AG04450 (cell line): ENCODE measurements around the gene MCC. TPM values are rescaled to one million over a fixed set of nuclear protein-coding genes. Genes with fewer than 3 reads are reported as not detected.

Experiments
- CTCF ChIA-PET: fragments of 300-600, 350-600 bp; formaldehyde crosslinking; extraction: SDS; loops from one replicate; lab custom pipeline; 2022; ENCODE audit warnings: antibody characterized with exemption, inconsistent platforms; lab: Charles Lee
- POLR2A ChIA-PET: fragments of 350-600 bp; formaldehyde crosslinking; extraction: SDS; loops from one replicate; lab custom pipeline; 2021; ENCODE audit warnings: antibody characterized with exemption, inconsistent platforms; lab: Yijun Ruan, JAX
- DNase-seq: peaks from one replicate; pipeline ENCODE4 v3.0.0-alpha.2; 2011; ENCODE audit warnings: low read depth, low spot score
- H3K27ac ChIP-seq: one replicate; pipeline ENCODE4 v1.5.1; 2012; ENCODE audit warnings: low read depth, low read length, control low read depth
- H3K27me3 ChIP-seq: one replicate; pipeline ENCODE4 v1.6.0; 2012; ENCODE audit warnings: low read length; ENCODE audit not compliant: control insufficient read depth, insufficient read depth
- H3K4me3 ChIP-seq: 2 replicates; pipeline ENCODE4 v1.5.1; 2011; ENCODE audit warnings: mild to moderate bottlenecking, low read depth, low read length, control low read depth
- H3K9me3 ChIP-seq: 2 replicates; pipeline ENCODE4 v1.5.1; 2012; ENCODE audit warnings: low read length; ENCODE audit not compliant: control insufficient read depth, insufficient read depth
- polyA plus RNA-seq: library from polyadenylated mRNA; depleted of rRNA; stranded (reverse); fragments of >200 nt; gene quantifications from 2 replicates; pipeline ENCODE4 v1.2.3, GENCODE V29; 2011
- TF ChIP-seq, protein P1 (sequence below): IDR thresholded peaks from 2 replicates; pipeline ENCODE4 v1.5.1; 2011; ENCODE audit warnings: low read depth, low read length, control low read depth, inconsistent platforms

MCC gene
- polyA plus RNA-seq, 1 experiment, result 17.5 TPM

DNA sequence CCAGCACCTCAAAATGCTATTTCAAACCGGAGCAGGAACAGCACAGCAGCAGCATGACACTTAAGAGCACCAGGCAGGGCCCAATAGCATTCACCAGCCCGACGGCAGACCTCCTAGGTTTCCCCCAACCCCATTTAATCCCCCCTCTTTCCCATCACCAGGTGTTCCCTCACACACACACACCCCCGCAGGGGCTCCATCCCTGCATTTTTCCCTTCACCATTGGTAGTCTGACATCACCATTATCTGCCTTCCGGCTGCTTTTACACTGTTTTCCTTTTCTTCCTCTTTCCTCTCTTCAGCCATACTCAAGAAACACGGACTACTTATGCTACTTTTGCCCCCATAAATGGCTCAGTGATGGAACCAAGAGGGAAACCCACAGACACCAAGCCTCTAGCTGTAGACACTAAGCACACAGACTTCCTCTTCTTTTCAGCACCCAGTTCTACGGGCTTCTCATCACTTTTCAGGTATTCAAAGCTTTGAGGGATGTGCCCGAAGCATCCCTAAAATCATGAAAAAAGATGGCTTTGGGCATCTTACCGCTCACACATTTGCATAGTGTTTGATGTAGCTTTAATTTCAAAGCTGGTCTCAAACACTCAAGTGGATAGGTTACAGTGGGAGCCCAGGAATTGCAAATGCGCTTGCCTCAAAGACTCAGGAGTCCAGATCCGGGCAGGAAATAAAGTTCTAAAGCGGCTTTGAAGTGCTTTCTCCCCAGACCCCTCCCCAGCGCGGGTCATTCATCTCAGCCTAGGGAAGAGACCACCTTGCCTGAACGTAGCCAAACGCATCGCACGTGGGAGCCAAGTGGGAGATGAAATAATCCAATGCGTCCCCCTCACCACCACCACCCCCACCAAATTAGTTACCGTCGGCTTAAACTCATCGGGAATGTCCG, 194.9 kb downstream of the MCC start:
- no peaks in the 10 kb centered on the region for H3K9me3 ChIP-seq
- peak overlapping the region; percentile 89 for H3K4me3 ChIP-seq
- H3K27me3 ChIP-seq, result peaks cover 5% of the 10 kb centered on the region
- TF ChIP-seq, protein P1, sequence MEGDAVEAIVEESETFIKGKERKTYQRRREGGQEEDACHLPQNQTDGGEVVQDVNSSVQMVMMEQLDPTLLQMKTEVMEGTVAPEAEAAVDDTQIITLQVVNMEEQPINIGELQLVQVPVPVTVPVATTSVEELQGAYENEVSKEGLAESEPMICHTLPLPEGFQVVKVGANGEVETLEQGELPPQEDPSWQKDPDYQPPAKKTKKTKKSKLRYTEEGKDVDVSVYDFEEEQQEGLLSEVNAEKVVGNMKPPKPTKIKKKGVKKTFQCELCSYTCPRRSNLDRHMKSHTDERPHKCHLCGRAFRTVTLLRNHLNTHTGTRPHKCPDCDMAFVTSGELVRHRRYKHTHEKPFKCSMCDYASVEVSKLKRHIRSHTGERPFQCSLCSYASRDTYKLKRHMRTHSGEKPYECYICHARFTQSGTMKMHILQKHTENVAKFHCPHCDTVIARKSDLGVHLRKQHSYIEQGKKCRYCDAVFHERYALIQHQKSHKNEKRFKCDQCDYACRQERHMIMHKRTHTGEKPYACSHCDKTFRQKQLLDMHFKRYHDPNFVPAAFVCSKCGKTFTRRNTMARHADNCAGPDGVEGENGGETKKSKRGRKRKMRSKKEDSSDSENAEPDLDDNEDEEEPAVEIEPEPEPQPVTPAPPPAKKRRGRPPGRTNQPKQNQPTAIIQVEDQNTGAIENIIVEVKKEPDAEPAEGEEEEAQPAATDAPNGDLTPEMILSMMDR, result no peak
- H3K27ac ChIP-seq, result no peak overlapping the region
- no peak for DNase-seq
- POLR2A ChIA-PET, result interaction anchor here (0.8 to 1.5 kb wide), 3 partner anchors 12 to 43 kb away, joined by 3 to 5 read pairs (median 4); no protein-coding TSS in a partner anchor
- CTCF ChIA-PET, result interaction anchor here (0.6 to 2.4 kb wide), 5 partner anchors 172 to 313 kb away, joined by 3 to 19 read pairs (median 5); no protein-coding TSS in a partner anchor

DNA sequence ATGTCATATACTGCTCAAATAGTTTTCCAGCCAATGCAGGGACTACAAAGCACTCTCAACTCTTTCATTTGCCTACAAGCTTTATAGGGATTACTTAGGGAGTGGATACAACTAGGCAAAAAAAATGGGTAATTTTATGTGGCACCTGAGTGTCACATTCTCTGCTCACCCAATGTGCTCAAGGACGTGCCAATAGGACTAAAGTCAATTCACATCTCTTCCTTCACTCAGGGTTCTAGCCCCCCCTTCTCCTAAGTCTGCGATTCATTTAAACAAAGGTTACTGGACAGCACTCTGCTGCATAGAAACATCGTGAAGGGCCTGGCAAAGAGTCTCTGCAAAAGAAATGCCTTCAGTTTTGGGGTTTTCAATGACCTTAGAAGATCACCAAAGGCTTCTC, 195.8 kb downstream of the MCC start:
- Histone ChIP-seq H3K4me3 (peak overlapping the region; percentile 89), H3K27me3 (peaks cover 5% of the 10 kb centered on the region), H3K27ac (no peak overlapping the region), H3K9me3 (no peaks in the 10 kb centered on the region)
- CTCF ChIA-PET, result no interaction called here
- no peak for DNase-seq
- TF ChIP-seq, protein P1, result no peak
- POLR2A ChIA-PET, result no interaction called here

DNA sequence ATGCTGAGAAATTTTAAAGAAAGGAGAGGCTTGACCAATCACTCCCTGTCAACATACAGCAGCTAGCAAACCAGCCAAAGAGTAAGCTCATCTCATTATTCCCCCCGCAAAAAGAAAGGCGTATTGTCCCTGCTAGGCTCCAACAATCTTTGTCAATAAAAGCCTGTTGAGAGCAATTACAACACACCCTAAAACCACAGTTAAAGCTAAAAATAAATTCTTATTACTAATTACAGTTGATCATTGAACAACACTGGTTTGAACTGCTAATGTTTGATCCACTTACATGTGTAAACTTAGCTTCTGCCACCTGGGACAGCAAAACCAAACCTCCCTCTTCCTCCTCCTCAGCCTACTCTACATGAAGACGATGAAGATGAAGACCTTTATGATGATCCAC, 204.7 kb downstream of the MCC start:
- no peak overlapping the region for H3K4me3 ChIP-seq
- POLR2A ChIA-PET, result no interaction called here
- DNase-seq, result no peak
- CTCF ChIA-PET, result no interaction called here
- TF ChIP-seq, protein P1, result no peak
- H3K9me3 ChIP-seq, result no peaks in the 10 kb centered on the region
- no peak overlapping the region for H3K27ac ChIP-seq
- no peaks in the 10 kb centered on the region for H3K27me3 ChIP-seq

DNA sequence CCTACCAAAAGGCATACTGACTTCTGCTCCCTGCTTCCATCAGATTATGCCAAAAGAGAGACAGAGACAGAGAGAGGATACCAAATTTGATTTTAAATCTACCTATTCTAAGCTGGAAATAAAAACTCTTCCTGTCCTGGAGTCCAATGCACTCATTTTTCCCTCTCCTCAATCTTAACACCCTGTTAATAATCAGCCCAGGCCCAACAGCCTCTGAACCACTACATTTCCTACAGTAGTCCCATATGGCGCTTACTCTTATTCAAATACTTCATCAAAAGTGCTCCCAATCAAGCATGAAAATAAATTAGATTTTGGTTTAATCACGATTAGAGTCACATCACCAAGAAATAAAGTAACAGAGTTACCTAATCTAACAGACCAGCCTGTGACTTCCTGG, 205.8 kb downstream of the MCC start:
- POLR2A ChIA-PET, result no interaction called here

More for the DNA sequence above, 205.8 kb downstream of the MCC start:
- Histone ChIP-seq H3K4me3 (no peak overlapping the region), H3K27me3 (no peaks in the 10 kb centered on the region), H3K9me3 (no peaks in the 10 kb centered on the region), H3K27ac (no peak overlapping the region)
- CTCF ChIA-PET, result no interaction called here
- TF ChIP-seq, protein P1, result no peak
- no peak for DNase-seq
